ENCODE data around the gene KCNT2.

- no peak for TF ChIP-seq REST (IDR thresholded peaks at IDR 0.05; ENCODE audit: borderline replicate concordance)
- TF ChIP-seq, protein P1, sequence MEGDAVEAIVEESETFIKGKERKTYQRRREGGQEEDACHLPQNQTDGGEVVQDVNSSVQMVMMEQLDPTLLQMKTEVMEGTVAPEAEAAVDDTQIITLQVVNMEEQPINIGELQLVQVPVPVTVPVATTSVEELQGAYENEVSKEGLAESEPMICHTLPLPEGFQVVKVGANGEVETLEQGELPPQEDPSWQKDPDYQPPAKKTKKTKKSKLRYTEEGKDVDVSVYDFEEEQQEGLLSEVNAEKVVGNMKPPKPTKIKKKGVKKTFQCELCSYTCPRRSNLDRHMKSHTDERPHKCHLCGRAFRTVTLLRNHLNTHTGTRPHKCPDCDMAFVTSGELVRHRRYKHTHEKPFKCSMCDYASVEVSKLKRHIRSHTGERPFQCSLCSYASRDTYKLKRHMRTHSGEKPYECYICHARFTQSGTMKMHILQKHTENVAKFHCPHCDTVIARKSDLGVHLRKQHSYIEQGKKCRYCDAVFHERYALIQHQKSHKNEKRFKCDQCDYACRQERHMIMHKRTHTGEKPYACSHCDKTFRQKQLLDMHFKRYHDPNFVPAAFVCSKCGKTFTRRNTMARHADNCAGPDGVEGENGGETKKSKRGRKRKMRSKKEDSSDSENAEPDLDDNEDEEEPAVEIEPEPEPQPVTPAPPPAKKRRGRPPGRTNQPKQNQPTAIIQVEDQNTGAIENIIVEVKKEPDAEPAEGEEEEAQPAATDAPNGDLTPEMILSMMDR (IDR thresholded peaks at IDR 0.05; ENCODE audit: poor library complexity, severe bottlenecking), result no peak
- TF ChIP-seq EZH2 (IDR thresholded peaks at IDR 0.05; ENCODE audit: borderline replicate concordance, insufficient read depth, low read length, poor library complexity, severe bottlenecking), result no peak
- TF ChIP-seq POLR2AphosphoS5 (IDR thresholded peaks at IDR 0.05), result no peak
- no peak for TF ChIP-seq RAD21 (conservative IDR thresholded peaks at IDR 0.05)
- TF ChIP-seq EP300 (conservative IDR thresholded peaks at IDR 0.05; ENCODE audit: poor library complexity, severe bottlenecking), result no peak
- TF ChIP-seq TAF1 (IDR thresholded peaks at IDR 0.05; ENCODE audit: low read depth), result no peak
- TF ChIP-seq SMC3 (conservative IDR thresholded peaks at IDR 0.05; ENCODE audit: poor library complexity), result no peak
- TF ChIP-seq MXI1 (conservative IDR thresholded peaks at IDR 0.05; ENCODE audit: poor library complexity, severe bottlenecking), result no peak
Measured at GRCh38 chr1:196477262-196477661, 131.0 kb downstream of the KCNT2 start.

All from neural cell (in vitro differentiated cells).